SH-SY5Y (cell line): ENCODE measurements around the gene CNTFR.

Source experiments
- GATA2 ChIP-seq: IDR thresholded peaks from 2 replicates; pipeline ENCODE4 v1.6.1; 2011; ENCODE audit warnings: mild to moderate bottlenecking, low read depth, low read length
- GATA3 ChIP-seq: IDR thresholded peaks from 2 replicates; pipeline ENCODE4 v1.6.1; 2011; ENCODE audit warnings: low read depth, mild to moderate bottlenecking, low read length, moderate library complexity

- no peak for TF ChIP-seq GATA2
- no peak for TF ChIP-seq GATA3
Measured at GRCh38 chr9:34584970-34585369, 4.6 kb downstream of the CNTFR start.
